ENCODE results near the gene PIR.

Gene PIR

DNA sequence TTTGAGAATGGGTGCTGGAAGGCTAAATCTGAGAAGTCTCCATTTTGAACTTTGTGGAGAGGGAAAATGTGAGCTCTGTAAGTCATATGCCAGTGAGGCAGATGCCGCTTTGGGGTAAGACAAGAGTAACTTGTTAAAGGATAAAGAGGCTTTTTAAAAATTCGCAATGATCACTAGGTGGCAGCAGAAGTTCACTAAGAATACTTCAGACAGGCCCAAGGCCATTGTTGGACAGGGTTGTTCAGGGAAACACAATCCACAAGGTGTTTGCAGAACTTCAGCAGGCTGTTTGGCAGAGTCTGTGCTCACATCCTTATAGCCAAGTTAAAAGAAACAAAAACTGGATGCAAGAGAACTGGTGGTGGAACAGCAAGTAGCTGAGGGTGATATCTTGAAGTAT, 144.1 kb downstream of the PIR start:
- DNase-seq (ENCODE audit: low spot score) = peak; percentile 51

GRCh38 chrX:15345976-15346375, 147.2 kb downstream of the PIR start:
- no peak for DNase-seq (ENCODE audit: low spot score)

- no peak for DNase-seq (ENCODE audit: low spot score)
Observed at GRCh38 chrX:15344106-15344505, 149.0 kb downstream of the PIR start.

DNA sequence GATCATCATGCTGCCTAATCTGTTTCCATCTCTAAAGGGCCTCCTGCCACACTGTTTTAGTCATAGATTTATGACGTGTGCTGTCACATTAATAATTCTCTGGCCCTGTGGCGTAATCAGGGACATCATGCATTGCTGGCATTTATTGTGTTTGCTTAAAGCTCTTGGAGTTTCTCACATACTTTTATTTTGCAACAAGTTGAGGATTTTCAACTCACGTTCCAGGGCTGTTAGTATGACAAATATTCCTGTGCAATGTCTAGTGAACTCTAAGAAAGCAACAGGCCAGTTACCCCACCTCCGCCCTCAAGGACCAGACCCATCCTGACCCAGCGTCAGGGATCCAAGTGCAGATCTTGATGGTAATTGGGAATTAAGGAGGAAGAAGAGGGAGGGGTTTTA, 150.1 kb downstream of the PIR start:
- peak; percentile 16 for DNase-seq (ENCODE audit: low spot score)

- no peak for DNase-seq (ENCODE audit: low spot score)
Observed at GRCh38 chrX:15340867-15341266, 152.3 kb downstream of the PIR start.

DNA sequence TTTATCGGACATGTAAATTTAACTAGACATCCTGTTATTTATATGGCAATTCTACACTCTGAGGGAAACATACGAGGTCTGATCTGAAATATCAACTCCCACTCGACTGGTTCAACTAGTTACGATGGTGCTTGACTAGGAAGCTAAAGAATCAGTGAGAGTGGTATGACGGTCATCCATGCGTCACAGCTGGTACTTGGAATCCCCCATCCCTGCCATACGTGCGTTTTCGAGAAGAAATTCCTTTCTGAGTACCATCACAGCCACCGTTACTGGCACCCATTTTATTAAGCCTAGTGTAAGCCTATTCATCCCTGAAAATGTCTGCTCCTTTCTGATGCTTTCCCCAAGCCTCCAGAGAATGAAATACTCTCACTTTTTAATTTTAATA, 157.1 kb downstream of the PIR start:
- peak; percentile 29 for DNase-seq (ENCODE audit: low spot score)

- DNase-seq (ENCODE audit: low spot score) = peak; percentile 94
Observed at GRCh38 chrX:15335135-15336022, 157.8 kb downstream of the PIR start, which contains the start of gene PIGA. PIGA (minus strand) TSS chrX:15335523; CDS start chrX:15331930, 3,593 bp downstream.

Measured in AG08396 (cell line).